Measurements from ENCODE around the gene MFAP1.

The MFAP1 gene

DNA sequence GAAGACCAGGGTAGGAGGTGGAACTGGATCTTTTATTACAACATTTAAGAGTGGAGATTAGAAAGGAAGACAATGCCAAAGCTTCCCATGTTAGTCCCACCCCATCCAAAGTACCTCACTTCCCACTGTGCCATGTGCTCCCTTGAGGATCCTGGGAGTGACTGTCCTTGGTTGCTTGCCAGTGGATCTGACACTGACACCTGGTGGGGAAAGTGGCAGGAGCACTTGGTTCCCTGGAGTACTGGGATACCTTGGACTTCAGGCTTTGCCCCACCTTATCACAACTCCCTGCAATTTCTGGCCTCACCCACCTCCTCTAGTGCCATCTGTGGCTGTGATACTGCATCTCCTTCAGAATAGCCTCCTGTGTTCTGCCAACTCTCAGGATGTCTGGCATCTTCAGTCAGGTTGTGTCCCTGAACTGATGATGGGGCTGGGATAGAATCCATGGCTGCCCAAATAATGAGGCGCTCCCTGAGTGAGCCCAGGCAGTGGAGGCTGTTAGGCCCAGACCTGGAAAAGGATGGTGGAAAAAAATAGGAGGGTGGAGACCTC is 49.0 kb downstream of the MFAP1 start:
- H3K27ac ChIP-seq (ENCODE audit: low read depth, low read length), result no peak overlapping the region
- H3K27me3 ChIP-seq (ENCODE audit: control insufficient read depth, insufficient read depth, low read length), result no peaks in the 10 kb centered on the region
- peak overlapping the region; percentile 86 for H3K4me3 ChIP-seq (ENCODE audit: low read depth, low read length)
- H3K9me3 ChIP-seq (ENCODE audit: control insufficient read depth, insufficient read depth, low read length), result no peaks in the 10 kb centered on the region
- H3K36me3 ChIP-seq (ENCODE audit: control insufficient read depth, insufficient read depth, low read length), result peaks cover 39% of the 10 kb centered on the region
- no peak overlapping the region for H3K9ac ChIP-seq (ENCODE audit: low read depth, low read length)
- H3K4me1 ChIP-seq (ENCODE audit: control insufficient read depth, insufficient read depth, low read length), result peaks cover 10% of the 10 kb centered on the region

GRCh38 chr15:43774062-43774461 is 50.4 kb downstream of the MFAP1 start:
- Histone ChIP-seq H3K4me3 (ENCODE audit: low read depth, low read length) (no peak overlapping the region), H3K9me3 (ENCODE audit: control insufficient read depth, insufficient read depth, low read length) (no peaks in the 10 kb centered on the region), H3K36me3 (ENCODE audit: control insufficient read depth, insufficient read depth, low read length) (peaks cover 54% of the 10 kb centered on the region), H3K27ac (ENCODE audit: low read depth, low read length) (no peak overlapping the region), H3K9ac (ENCODE audit: low read depth, low read length) (no peak overlapping the region), H3K27me3 (ENCODE audit: control insufficient read depth, insufficient read depth, low read length) (no peaks in the 10 kb centered on the region), H3K4me1 (ENCODE audit: control insufficient read depth, insufficient read depth, low read length) (peaks cover 10% of the 10 kb centered on the region)

GRCh38 chr15:43772624-43773023 is 51.9 kb downstream of the MFAP1 start:
- Histone ChIP-seq H3K27me3 (ENCODE audit: control insufficient read depth, insufficient read depth, low read length) (no peaks in the 10 kb centered on the region), H3K9me3 (ENCODE audit: control insufficient read depth, insufficient read depth, low read length) (no peaks in the 10 kb centered on the region), H3K27ac (ENCODE audit: low read depth, low read length) (no peak overlapping the region), H3K36me3 (ENCODE audit: control insufficient read depth, insufficient read depth, low read length) (peaks cover 68% of the 10 kb centered on the region), H3K4me3 (ENCODE audit: low read depth, low read length) (no peak overlapping the region), H3K4me1 (ENCODE audit: control insufficient read depth, insufficient read depth, low read length) (peaks cover 10% of the 10 kb centered on the region), H3K9ac (ENCODE audit: low read depth, low read length) (no peak overlapping the region)

GRCh38 chr15:43771816-43772215 is 52.7 kb downstream of the MFAP1 start:
- H3K27ac ChIP-seq (ENCODE audit: low read depth, low read length), result no peak overlapping the region

GRCh38 chr15:43769584-43770228 is 54.8 kb downstream of the MFAP1 start:
- Histone ChIP-seq H3K27ac (ENCODE audit: low read depth, low read length) (no peak overlapping the region), H3K9ac (ENCODE audit: low read depth, low read length) (no peak overlapping the region), H3K27me3 (ENCODE audit: control insufficient read depth, insufficient read depth, low read length) (no peaks in the 10 kb centered on the region), H3K36me3 (ENCODE audit: control insufficient read depth, insufficient read depth, low read length) (peaks cover 97% of the 10 kb centered on the region), H3K4me1 (ENCODE audit: control insufficient read depth, insufficient read depth, low read length) (0 out of 2 replicates have a peak, but pooled peaks cover 1% of the 10 kb centered on the region), H3K4me3 (ENCODE audit: low read depth, low read length) (no peak overlapping the region), H3K9me3 (ENCODE audit: control insufficient read depth, insufficient read depth, low read length) (no peaks in the 10 kb centered on the region)

More at GRCh38 chr15:43771816-43772215, 52.7 kb downstream of the MFAP1 start:
- Histone ChIP-seq H3K9ac (ENCODE audit: low read depth, low read length) (no peak overlapping the region), H3K4me1 (ENCODE audit: control insufficient read depth, insufficient read depth, low read length) (peaks cover 8% of the 10 kb centered on the region), H3K36me3 (ENCODE audit: control insufficient read depth, insufficient read depth, low read length) (peaks cover 76% of the 10 kb centered on the region), H3K4me3 (ENCODE audit: low read depth, low read length) (no peak overlapping the region), H3K27me3 (ENCODE audit: control insufficient read depth, insufficient read depth, low read length) (no peaks in the 10 kb centered on the region), H3K9me3 (ENCODE audit: control insufficient read depth, insufficient read depth, low read length) (no peaks in the 10 kb centered on the region)

- no peaks in the 10 kb centered on the region for H3K9me3 ChIP-seq (ENCODE audit: control insufficient read depth, insufficient read depth, low read length)
- no peak overlapping the region for H3K9ac ChIP-seq (ENCODE audit: low read depth, low read length)
- H3K27ac ChIP-seq (ENCODE audit: low read depth, low read length), result no peak overlapping the region
- peaks cover 93% of the 10 kb centered on the region for H3K36me3 ChIP-seq (ENCODE audit: control insufficient read depth, insufficient read depth, low read length)
- no peaks in the 10 kb centered on the region for H3K4me1 ChIP-seq (ENCODE audit: control insufficient read depth, insufficient read depth, low read length)
- no peak overlapping the region for H3K4me3 ChIP-seq (ENCODE audit: low read depth, low read length)
- no peaks in the 10 kb centered on the region for H3K27me3 ChIP-seq (ENCODE audit: control insufficient read depth, insufficient read depth, low read length)
These were observed 60.6 kb downstream of the MFAP1 start for GRCh38 chr15:43763819-43764446.

GRCh38 chr15:43762824-43763223 is 61.7 kb downstream of the MFAP1 start:
- H3K27me3 ChIP-seq (ENCODE audit: control insufficient read depth, insufficient read depth, low read length), result no peaks in the 10 kb centered on the region
- H3K36me3 ChIP-seq (ENCODE audit: control insufficient read depth, insufficient read depth, low read length), result peaks cover 93% of the 10 kb centered on the region
- no peaks in the 10 kb centered on the region for H3K4me1 ChIP-seq (ENCODE audit: control insufficient read depth, insufficient read depth, low read length)
- H3K4me3 ChIP-seq (ENCODE audit: low read depth, low read length), result no peak overlapping the region
- no peaks in the 10 kb centered on the region for H3K9me3 ChIP-seq (ENCODE audit: control insufficient read depth, insufficient read depth, low read length)
- no peak overlapping the region for H3K9ac ChIP-seq (ENCODE audit: low read depth, low read length)
- no peak overlapping the region for H3K27ac ChIP-seq (ENCODE audit: low read depth, low read length)

All from HUES48 (cell line).